Tongue (tissue), 2 donors: ENCODE measurements around the gene ASXL2. TPM values are rescaled to one million over a fixed set of nuclear protein-coding genes. Genes with fewer than 3 reads are reported as not detected.
"Not testable (repeated sequence)": the region's sequence is repeated elsewhere in the genome, so short reads cannot be mapped to it uniquely, and the experiment has no call there.

ENCODE experiments used
- DNase-seq: peaks from one replicate; pipeline ENCODE4 v3.0.0-alpha.2; 2015
- total RNA-seq: library from RNA; depleted of rRNA; stranded (reverse); fragments of >200 nt; gene quantifications from one replicate; pipeline ENCODE4 v1.2.3, GENCODE V29; 2014

ASXL2 gene
- total RNA-seq, 1 donor from 2014 or later = 12.2 TPM

DNA sequence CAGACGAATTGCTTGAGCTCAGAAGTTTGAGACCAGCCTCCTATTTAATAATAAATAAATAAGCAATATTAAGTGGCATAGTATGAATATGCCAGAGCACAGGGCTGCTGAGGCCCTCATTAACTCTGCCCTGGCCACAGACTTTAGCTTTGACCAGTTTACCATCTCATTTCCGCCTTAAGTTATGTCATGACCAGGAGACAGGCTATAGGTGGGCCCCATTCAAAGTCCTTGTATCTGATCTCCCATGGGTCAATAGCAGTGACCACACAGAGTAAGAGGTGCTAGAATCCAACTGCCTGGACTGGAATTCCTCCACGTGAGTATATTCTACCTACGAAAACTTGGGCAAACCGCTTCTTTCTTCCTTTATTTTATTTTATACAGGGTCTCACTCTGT is 13.4 kb upstream of the ASXL2 start:
- no peak for DNase-seq

DNA sequence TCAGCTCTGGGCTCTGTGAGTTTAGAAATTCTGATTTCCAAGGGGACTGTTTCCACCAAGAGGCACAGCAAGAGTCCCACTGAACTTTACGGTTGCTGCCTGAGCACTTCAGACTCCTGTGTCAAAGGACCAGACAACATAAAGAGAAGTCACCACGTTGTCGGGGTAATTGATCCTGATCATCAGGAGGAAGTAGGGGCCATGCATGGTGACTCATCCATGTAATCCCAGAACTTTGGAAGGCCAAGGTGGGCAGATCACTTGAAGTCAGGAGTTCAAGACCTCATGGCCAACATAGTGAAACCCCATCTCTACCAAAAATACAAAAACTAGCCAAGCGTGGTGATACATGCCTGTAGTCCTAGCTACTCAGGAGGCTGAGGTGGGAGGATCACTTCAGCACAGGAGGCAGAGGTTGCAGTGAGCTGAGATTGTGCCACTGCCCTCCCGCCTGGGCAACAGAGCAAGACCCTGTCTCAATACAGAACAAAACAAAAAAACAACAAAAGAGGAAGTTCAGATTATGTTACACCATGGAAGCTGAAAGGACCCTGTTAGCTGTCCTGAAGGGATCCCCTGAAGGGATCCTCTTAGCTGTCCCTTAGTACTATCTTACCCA is 9.4 kb upstream of the ASXL2 start:
- no peak for DNase-seq

DNA sequence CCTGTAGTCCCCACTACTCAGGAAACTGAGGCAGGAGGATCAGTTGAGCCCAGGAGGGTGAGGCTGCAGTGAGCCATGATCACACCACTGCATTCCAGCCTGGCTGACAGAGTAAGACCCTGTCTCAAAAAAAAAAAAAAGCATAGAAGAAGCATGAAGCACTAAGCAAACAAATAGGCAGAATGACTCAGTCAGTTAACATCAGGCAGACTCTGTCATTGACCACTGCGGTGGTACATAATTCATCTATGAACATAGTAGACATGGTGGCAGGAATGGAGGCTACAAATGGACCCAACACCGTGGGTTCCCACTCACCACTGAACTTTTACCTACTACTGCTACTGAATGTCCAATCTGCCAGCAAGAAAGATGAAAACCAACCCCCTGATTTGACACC is 7.6 kb upstream of the ASXL2 start:
- DNase-seq = no peak

DNA sequence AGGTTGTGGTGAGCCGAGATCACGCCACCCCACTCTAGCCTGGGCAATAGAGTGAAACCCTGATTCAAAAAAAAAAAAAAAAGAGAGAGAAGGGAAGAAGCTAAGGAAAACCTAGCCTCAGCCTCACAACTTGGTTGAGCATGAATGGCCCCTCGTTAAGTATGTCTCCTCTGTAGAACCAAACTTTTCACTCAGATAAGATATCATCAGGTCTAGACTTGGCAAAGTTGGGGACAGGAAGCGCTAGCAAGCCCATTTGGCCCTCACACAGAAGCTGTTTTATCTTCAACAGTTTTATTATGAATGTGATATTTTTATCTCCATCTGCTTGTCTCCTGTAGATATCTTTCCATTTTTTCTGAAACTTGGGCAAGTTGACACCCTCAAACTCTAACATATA is 3.5 kb upstream of the ASXL2 start:
- DNase-seq = no peak

DNA sequence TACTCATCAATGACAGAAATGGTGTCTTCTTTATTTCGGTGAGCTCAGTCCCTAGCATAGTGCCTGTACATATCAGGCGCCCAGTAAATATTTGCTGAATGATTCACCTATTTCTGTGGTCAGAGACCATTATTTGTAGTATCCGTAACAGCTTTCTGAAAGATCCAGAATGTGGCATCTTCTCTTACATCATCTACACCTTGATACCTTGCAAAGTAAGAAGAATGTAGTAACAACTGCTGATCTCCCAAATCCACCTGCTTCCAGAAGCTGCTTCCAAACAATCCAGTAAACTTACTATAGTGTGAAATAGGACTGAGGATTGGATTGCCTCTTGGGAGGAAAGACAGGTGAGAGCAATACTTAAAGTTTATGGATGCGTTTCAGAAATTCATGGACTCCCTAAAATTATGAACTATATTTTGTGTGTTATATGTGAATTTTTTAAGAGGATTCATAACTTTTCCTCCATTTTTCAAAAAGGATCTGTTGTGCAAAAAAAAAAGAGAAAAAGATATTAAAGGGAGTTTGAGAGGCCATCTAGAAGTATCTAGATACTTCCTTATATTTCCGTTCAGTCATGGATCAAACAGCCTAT is 945 bp upstream of the ASXL2 start:
- no peak for DNase-seq

DNA sequence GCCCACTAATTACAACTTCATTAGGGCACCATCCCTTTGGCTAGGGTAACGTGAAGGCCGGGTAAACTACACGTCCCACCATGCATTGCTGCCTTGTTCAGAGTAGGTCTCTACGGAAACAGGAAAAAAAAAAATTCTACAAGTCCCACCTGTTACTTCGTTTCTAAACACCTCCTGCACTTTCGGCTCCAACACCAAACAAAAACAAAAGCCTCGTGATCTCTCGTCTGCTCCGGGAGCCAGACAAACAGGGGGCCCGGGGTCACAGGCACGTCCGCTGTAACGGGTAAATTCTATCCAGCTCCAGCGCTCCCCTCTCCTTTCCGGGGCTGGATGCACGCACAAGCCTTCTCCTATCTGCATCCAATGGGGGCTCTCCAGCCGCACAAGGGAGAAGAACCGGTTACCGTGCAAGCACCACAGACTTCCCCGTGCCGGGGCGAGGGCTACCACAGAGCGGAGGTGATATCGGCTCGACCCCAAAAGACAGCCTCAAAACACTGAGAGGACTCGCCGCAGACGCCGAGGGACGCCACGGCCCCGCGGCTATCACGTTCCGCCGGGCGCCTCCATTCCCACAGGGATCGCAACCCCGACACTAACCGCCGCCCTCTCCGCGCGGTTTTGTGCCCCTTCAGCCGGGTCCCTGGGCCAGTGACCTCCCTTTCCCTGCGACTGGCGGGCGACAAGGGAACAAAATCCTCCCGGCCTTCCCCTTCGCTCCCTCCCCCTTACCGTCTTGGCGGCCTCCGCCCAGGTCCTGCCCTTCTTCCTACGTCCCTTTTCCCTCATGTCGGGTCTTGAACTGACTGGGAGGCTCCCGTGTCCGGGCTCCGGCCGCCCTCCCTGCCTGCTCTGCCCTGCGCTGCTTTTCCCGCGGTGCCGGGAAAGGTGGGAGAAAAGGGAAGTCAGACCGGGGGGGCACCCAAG is 591 bp downstream of the ASXL2 start:
- DNase-seq = peak; percentile 79

DNA sequence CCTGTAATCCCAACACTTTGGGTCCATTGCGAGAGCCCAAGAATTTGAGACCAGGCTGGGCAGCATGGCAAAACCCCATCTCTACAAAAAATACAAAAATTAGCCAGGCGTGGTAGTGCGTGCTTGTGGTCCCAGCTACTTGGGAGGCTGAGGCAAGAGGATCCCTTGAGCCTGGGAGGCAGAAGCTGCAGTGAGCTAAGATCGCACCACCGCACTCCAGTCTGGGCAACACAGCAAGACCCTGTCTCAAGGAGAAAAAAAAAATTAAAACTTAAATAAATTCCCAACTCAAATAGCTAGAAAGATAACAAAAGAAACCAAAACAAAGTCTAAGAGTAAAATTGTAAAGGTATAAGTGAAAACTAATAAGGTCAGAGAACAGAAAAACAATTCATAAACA is 6.2 kb downstream of the ASXL2 start:
- no peak for DNase-seq

DNA sequence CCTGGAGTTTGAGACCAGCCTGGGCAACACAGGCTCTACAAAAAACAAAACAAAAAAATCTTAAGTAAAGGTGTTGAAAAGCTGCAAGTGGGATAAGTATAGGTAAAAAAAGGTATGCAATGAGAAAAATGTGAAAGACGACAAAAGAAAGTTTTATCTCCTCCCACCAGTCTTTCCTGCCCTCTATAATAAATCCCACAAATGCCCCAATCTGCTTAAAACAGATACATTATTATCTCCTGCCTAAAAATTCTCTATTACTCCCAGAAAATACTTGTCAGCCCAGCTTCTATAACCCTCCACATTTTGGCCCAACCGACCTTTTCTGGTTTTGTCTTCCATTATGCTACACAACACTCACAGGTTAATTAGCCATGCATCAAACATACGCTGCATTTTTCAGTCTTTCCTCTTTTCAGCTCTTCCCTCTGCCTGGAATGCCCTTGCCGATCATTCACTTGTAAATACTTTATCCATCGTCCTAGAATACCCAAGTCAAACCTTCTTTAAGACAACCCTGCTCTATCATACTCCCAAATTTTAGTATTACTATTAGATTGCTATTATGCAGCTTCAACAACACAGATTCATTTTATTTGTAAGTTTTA is 10.8 kb downstream of the ASXL2 start:
- DNase-seq = no peak

DNA sequence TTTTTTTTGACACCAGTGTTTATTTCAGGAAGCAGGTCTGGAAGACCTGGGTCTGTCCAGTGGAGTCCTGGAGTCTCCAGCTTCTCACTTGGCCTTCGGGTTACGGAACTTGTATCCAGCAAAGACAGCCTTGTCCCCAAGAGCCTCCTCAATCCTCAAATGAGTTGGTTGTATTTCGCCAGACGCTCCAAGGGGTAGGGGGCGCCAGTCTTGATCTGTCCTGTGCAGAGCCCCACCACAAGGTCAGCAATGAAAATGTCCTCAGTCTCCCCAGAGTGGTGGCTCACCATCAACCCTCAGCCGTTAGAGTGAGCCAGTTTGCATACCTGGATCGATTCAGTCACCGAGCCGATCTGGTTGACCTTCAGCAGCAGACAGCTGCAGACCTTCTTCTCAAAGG is 21.9 kb downstream of the ASXL2 start:
- DNase-seq = no peak

DNA sequence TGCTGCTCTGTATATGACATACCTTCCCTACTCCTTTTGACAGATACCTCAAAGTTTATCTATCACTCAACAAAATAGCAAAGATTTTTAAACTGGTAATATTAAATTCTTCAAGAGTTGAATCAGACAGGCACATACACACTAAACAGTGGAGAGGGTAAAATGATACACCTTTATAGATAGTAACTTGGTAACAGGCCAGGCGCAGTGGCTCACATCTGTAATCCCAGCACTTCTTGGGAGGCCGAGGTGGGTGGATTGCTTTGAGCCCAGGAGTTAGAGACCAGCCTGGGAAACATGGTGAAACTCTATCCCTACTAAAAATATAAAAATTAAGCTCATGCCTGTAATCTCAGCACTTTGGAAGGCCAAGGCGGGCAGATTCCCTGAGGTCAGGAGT is 23.2 kb downstream of the ASXL2 start:
- no peak for DNase-seq

DNA sequence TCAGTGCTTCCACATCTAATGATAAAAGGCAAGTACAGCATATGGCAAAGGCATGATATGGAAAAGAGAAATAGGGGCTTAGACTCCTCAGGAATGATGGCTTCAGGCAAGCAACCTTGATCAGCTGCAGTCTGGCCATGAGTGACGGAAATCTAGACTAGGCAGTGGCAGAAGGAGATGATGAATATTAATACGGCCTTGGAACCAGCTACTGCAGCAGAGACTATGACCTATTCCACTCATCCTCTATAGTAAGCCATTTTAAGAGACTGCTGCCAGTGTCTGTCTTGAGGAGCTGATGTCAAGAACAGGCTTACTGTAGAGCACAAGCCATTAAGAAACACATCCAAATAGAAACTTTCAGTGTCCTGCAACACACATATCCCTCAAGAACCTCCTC is 23.7 kb downstream of the ASXL2 start:
- peak; percentile 8 for DNase-seq

DNA sequence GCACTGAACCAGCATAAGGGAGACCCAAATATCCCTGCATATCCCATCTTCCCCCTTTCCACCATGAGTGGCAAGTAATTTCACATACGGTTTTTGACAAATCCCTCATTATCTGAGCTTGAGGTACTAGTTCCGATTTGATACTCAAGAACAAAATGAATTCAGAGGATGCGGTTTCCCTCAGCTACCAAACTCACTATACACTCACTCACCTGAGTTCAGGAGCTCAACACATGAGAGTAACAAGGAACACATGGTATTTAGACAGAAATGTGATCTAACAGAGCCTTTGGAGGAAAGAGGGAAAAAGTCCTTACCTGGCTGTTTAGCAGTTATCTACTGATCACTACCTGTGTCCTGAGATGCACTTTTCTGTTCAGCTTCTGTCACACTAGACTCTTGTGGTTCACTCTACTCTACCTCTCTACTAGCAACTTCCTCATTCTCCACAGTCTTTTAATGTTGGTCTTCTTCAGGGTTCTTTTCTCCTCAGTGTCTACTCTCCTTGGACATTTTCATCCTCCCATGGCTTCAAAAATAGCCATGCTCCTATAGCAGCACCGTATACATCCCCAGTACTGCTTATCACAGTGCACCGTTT is 25.1 kb downstream of the ASXL2 start:
- DNase-seq = no peak

DNA sequence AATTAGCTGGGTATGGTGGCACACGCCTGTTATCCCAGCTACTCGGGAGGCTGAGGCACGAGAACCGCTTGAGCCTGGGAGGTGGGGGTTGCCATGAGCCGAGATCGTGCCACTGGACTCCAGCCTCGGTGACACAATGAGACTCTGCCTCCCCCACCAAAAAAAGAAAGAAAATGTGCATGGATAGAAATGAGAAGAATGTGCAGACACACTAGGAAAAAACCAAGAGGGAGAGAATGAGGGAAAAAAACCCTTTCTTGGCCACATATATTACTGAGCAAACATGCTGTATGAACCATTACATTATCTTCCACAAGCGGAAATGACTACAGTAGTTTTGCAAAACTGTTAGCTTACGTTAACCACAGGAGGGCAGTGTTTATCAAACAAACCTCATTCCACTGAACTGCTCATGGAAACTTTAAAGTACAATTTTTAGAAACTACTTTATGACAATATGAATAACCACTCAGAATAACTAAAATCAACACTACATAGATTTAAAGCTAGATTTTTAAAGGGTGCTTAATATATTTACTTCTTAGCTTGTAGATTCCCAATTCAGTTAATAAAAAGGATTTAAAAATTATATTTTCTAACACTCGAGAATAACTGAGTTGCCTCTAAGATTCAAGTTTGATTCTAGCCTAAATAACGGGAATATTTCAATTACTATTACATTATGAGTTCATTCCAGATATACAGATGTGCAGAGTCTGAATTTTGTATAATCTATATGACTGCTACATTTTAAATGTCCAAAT is 26.4 kb downstream of the ASXL2 start:
- DNase-seq = peak; percentile 69

DNA sequence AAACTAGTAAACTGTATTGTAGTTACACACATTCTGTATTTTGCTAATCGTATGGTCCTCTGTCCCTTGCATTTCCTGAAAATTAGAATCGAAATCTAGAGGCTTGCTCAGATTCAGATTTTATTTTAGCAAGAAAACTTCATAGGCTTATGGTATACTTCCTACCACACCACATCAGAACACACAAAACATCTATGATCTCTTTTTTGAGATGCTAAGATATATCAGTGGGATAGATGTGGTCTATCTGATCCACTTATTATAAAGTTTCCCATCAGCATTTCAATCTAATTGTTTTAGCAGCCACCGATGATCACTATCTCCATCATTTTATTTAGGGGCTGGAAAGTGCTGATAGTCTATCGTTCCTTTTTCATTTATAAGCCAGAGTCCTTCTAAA is 27.9 kb downstream of the ASXL2 start:
- DNase-seq = not testable (repeated sequence)

DNA sequence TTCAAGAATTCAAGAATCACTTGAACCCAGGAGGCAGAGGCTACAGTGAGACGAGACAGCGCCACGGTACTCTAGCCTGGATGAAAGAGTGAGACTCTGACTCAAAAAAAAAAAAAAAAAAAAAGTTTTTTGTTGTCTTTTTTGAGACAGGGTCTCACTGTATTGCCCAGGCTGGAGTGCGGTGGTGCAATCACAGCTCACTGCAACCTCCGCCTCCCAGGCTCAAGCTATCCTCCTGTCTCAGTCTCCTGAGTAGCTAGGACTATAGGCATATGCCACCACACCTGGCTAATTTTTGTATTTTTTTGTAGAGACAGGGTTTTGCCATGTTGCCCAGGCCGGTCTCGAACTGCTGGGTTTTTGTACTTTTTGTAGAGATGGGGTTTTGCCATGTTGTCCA is 28.9 kb downstream of the ASXL2 start:
- not testable (repeated sequence) for DNase-seq

DNA sequence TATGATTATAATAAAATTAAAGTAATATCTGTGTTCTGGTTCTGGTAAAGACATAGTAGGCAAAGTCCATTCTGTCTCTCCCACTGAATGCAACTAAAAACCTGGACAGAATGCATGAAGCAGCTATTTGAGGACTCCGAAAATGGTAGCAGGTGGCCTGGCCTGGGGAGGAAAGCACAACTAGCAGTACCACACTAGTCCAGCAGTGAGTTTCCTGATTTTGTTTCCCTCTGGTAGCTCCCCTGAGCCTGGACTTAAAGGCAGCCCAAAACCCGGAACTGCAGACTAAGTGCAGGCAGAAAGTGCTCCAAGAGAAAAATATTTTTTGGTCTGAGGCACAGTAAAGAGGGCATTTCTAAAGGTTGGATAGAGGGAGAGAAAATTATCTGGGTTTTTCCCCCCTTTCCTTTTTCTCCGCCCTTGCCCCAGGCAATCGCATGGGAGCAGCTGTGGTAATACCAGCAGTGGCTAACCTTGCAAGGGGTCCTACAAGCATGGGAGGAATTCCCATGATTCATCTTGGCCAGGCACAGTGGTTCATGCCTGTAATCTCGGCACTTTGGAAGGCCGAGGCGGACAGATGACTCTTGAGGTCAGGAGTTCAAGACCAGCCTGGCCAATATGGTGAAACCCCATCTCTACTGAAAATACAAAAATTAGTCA is 32.3 kb downstream of the ASXL2 start:
- no peak for DNase-seq

DNA sequence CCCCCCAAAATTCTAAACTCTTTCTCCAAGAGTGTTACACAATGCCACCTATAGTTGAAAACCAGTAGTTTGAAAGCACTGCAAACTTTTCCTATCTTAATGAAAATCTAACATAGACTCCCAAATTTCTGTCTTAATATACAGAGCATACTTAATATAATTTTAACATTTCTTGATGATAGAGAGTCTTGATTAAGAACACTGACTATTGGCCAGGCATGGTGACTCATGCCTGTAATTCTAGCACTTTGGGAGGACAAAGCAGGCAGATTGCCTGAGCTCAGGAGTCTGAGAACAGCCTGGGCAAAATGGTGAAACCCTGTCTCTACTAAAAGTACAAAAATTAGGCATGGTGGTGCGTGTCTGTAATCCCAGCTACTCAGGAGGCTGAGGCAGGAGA is 34.2 kb downstream of the ASXL2 start:
- DNase-seq = no peak

DNA sequence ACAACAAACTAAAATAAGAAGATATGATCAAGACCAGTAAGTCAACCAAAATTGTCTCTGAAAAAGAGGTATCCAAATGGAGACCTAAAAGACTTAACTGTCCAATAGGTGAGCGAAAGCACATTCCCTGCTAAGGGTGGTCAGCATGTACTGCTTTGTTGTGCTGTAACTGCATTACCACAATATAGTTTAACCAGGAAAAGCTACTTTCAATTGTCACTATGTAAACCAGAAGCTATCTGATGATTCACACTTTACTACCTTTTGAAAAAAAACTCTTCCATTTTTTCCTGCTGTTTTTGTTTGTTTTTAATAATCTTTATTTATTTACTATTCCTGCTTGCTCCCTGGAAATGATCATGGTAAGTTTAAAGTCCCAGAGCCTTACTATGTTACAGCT is 36.1 kb downstream of the ASXL2 start:
- no peak for DNase-seq

DNA sequence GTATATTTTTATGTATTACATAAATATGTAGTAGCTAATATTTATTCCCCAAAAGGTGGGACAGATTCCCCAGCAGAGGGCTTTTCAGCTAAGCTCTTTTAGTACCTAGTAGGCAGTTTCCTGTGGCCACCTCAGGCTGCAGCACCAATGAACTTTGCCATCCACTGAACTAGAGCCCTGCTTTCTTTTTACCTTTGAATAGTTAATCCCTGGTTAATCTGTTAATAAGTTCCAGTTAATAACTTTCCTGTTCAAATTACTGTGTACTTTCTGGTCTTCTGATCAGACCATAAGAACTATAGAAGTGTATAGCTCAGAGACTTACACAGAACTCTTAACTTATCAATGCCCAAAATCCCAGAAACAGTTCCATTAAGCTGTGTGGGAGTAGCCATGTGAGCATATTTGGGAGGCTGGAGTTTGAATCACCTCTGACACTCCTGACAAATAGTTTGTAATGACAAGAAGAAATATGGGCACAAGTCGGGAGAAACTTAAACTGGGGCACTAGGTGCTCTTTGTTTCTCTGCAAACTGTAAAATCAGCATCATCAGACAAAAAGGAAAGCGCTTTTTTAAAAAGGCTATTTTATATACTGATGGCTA is 40.0 kb downstream of the ASXL2 start:
- no peak for DNase-seq

DNA sequence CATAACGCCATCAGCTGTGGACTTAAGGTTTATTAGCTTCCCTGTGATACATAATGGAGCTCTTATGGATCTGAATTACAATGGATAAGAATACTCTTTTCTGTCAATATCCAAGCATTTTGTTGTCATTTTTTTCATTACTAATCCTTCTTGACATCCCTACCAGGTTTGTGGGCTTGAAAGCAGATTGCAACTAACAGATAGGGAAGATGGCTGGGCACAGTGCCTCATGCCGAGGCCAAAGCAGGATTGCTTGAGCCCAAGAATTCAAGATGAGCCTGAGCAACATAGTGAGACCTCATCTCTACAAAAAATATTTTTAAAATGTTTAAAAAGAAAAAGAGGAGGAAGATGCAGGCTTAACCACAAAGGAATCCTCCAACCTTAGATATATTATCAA is 42.4 kb downstream of the ASXL2 start:
- DNase-seq = no peak

DNA sequence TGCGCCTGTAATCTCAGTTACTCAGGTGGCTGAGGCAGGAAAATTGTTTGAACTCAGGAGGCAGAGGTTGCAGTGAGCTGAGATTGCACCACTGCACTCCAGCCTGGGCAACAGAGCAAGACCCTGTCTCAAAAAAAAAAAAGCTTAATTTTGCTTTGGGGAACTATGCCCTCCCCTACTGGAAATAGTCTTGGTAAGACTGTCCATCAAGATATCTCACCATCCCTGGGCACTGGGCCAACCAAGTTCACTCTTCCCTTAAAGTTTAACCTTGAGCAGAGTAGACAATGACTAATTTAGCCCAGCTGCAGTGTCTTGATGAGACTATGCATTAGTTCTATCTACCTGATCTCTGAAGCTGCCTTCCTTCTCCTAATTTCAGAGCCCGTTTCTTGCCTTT is 44.7 kb downstream of the ASXL2 start:
- no peak for DNase-seq
